ENCODE results near the gene SBDS. TPM values are rescaled to one million over a fixed set of nuclear protein-coding genes. Genes with fewer than 3 reads are reported as not detected.
A peak's percentile ranks its signal among the peaks of the same experiment; 100 is the strongest.
"Not testable (repeated sequence)": the region's sequence is repeated elsewhere in the genome, so short reads cannot be mapped to it uniquely, and the experiment has no call there.

Gene SBDS
- polyA plus RNA-seq (ENCODE audit: insufficient read length in 4 of 4): 100 to 1,000 TPM in 2 of 4 donors, 10 to 100 TPM in 2; 73.8 to 132 (median 106) TPM

DNA sequence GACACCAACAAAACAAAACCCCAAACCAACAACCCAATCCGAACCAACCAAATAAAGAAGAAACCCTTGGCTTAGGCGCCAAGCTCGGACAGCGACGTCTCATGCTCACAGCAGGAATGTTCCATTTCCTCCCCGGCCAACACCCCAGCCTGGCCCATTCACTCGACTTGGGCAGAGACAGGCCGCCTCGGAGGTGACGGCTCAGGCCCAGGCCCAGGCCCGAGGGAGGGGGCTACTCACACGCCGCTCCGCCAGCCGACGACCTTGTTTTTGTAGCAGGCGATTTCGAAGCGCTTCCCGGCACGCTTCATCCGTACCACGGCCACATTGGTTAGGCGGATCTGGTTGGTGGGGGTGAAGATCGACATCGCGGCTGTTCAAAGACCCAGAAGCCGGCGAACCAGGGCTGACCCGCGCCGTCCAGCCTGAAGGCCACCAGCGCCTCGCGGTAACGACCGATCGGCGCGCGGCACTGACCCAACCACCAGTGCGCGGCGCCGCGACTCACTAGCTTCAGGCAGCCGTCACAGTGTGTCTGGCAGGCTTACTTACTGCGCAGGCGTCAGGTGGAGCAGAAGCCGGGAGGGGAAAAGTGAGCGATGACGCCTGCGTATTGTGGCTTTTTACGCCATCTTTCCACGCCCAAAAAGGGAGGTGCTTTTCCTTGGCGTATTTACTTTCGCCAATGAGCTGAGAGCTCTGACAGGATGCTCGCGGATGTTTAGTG lies at the start of gene SBDS:
Gene SBDS (minus strand): TSS at position 537 of the 727 bp plus-strand sequence. CDS start 169 bp downstream, at position 368.
- DNase-seq (ENCODE audit: low read depth in 4 of 4, low spot score in 3 of 4): peak; percentile 95 to 96 (median 96)

DNA sequence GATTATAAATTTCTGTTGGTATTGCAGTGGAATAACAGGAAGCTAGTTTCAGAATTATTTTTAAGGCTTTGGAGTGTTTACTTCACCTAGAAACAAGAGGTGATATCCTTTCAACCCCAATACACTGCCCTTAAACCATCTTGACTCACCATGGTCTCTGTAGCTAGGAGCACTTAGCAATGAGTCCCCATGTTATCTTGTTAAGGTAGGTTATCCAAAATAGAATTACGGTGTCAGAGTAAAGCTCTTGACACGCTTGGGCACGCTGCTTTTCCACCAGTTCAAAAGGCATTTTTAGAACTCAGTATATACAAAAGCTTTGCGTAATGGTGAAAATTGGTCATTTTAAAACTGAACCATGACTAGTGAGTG lies 48.2 kb upstream of the SBDS start:
- DNase-seq (ENCODE audit: low read depth in 4 of 4, low spot score in 3 of 4): not testable (repeated sequence)

DNA sequence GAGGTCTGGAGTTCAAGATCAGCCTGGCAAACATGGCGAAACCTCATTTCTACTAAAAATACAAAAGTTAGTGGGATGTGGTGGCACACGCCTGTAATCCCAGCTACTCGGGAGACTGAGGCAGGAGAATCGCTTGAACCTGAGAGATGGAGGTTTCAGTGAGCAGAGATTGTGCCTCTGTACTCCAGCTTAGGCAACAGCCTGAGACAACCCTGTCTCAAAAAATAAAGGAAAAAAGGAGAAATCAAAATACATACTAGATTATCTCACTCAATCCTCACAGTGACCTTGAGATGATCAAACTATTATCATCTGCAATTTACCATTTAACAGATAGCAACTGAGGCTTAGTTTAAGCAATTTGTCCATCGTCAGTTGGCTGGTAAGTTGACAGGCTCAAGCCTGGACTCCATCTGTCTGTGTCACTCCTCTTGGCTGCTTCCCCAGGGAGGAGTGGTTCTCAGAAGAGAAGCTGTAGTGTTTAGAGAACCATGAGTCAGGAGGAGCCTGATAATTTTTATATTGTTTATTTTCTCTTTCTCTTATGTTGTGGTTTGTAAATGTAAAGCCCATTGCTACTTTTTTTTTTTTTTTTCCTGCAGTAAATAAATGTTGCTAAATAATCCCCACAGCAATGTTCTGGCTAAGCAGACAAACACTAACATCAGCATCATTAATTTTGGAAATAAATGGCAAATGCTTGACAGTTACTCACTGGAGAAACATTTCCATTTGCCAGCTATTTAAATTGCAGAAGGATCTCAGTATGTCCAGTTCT lies 47.6 kb upstream of the SBDS start:
- DNase-seq (ENCODE audit: low read depth in 4 of 4, low spot score in 3 of 4): not testable (repeated sequence)

DNA sequence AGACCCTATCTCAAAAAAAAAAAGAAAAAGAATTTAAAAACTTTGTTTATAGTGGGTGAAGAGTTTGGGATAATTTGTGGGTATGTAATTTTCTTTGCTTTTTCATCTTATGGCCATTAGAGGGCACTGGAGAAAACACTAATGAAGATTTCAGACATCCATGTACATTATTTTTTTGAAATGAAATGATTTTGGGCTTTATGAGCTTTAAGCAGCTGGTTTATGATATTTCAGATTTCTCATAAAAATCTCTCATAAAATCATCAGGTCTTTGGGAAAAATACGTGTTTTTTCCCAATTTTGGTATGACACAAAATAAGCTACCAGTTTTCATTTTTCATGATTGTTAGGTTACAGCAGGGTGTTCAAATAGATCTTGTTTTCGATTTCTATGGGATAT lies 45.4 kb upstream of the SBDS start:
- DNase-seq (ENCODE audit: low read depth in 4 of 4, low spot score in 3 of 4): not testable (repeated sequence)

DNA sequence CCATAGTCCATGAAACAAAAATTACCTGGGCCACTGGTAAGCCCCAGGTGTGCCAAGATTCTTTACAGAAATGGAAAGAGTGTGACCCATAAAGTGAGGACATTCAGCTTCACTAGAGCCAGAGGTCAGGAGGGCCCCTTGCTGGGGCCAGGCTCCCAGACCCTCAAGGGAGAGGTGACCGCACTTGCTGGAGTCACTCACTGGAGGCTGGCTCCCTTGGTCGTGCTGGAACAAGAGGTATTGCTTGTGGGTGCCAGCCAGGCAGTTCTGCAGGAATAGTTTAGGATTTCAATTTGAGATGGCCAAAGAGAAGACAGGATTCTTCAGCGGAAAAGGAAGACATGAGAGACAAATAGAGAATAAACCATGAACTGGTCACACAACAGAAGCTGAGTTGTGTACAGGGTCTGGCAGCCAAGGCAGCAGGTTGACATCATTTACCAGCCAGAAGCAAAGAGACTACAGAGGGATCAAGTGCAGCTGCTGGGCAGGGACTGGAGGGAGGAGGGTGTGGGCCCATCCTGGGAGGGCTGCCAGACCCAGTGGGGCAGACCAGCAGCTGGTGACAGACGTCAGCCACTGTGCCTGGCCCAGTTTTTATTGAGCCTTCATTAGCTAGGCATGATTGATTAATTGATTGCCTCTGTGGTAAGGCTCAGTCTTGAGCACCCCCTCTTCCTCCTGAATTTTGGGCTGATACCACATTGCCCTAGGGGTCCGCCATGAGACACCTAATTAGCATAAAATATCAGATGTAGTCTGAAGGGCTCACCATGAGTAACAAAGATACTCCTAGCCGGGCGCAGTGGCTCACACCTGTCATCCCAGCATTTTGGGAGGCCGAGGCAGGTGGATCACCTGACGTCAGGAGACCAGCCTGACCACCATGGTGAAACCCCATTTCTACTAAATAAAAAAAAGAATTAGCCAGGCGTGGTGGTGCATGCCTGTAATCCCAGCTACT lies 41.3 kb upstream of the SBDS start:
- DNase-seq (ENCODE audit: low read depth in 4 of 4, low spot score in 3 of 4): not testable (repeated sequence)

DNA sequence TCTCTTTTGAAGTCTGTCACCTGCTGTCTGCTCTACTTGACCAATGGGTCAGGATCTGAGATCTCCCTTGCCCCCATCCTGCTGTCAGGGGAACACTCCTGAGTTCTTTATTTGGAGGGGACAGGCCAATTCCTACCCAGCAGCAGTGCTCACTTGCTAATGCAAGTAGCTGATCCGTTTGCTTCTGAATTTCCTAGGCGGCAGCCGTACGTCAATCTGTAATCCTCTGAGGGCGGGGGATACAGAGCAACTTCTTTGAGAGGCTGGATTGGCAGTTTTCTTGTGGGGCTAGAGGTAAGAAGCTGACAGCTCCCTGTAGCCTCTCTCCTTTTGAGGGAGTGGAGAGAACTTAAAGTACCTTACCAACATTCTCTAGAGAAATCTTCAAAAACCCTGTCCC lies 37.9 kb upstream of the SBDS start:
- DNase-seq (ENCODE audit: low read depth in 4 of 4, low spot score in 3 of 4): no peak

DNA sequence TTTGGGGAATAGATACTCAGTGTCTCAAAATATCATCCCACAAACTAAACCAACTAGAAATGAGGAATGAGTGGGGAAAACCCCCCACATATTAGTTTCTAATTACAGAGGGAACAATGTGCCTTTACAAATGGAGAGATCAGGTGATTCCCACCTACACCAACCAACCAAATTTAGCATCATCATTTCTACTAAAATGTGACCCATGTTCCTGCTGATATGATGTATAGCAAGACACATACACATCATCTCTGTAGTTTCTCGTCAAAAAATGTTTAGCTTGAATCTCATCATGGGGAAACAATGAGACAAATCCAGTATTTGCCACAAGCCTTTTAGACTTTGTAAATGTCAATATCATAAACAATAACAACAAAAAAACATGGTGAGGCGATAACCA lies 36.3 kb upstream of the SBDS start:
- not testable (repeated sequence) for DNase-seq (ENCODE audit: low read depth in 4 of 4, low spot score in 3 of 4)

DNA sequence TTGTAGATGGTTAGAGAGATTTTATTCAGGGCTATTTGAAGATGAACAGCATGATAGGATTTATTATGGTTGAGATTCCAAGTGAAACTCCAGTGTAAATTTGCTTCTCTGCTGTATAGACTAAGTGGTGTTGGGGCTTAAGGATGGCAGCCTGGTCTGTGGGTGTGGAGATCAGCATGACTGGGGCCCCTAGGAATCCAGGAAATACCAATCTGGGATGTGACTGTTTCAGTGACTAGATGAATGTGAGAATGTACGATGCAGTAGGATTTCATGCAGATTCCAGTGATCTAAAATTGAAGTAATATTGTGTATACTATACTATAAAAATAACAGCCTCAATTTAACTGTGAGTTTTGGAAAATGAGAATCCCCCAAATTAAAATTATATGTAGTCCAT lies 30.1 kb upstream of the SBDS start:
- not testable (repeated sequence) for DNase-seq (ENCODE audit: low read depth in 4 of 4, low spot score in 3 of 4)

DNA sequence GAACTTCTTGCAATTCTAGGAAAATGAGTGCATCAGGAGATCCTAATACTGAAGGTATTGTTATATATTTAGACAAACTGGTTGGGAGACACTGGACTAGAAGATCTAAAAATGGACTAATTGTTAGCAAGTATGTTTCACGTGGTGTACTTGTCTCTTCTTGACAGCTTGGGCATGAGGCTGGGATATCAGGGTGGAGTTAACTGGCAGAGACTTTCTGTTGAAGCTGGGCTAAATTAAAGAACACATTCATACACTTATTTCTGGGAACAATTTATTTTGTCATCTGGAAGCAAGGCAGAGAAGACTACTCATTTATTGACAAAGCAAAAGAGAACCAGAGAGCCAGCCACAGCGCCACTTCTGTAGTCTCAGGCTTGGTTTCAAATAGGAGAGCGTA lies 27.1 kb upstream of the SBDS start:
- DNase-seq (ENCODE audit: low read depth in 4 of 4, low spot score in 3 of 4): no peak

DNA sequence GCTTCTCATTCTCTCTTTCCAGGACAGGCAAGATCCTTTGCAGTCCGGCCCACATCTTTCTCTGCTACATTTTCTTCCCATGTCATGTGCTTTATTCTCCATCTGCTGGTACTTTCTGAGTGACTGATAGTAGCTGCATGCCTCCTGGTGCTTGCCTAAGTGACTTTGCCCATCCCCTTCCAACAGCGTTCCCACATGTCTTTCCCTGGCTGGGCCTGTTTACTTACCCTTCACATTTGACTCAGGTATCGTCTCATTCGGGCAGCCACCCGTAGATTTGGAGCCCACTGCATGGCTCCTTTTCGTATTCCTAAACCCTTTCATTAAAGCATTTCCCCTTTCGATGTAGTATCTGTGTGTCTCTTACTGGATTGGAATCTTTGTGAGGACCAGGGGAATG lies 25.9 kb upstream of the SBDS start:
- no peak for DNase-seq (ENCODE audit: low read depth in 4 of 4, low spot score in 3 of 4)

DNA sequence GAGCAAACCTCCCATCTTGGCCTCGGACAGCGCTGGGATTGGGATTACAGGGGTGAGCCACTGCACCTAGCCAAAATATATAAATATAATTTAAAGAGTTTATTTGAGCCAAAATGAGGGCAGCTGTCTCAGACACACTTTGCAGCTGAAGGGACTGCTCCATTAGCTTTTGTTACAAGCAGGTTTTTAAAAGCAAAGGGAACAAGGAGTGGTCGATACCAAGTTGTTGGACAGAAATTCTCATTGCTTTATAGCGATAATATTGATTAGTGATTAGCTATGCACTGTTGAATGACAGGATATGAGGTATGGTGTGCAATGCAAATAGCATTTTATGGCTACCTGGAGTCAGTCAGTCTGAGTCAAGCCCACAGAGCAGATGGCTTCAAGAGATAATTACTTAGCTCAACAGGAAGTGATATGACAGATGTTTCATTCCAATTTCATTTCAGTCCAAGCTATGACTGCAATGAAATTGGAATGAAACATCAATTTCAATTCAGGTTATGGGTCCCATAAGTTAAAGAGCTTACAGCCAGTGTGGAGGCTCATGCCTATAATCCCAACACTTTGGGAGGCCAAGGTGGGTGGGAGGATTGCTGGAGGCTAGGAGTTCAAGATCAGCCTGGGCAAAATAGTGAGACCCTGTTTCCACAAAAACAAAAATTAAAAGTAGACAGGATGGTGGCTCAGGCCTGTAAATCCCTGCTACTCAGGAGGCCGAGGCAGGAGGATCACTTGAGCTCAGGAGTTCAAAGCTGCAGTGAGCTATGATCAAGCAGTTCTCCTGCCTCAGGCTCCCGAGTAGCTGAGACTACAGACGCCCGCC lies 24.4 kb upstream of the SBDS start:
- no peak for DNase-seq (ENCODE audit: low read depth in 4 of 4, low spot score in 3 of 4)

DNA sequence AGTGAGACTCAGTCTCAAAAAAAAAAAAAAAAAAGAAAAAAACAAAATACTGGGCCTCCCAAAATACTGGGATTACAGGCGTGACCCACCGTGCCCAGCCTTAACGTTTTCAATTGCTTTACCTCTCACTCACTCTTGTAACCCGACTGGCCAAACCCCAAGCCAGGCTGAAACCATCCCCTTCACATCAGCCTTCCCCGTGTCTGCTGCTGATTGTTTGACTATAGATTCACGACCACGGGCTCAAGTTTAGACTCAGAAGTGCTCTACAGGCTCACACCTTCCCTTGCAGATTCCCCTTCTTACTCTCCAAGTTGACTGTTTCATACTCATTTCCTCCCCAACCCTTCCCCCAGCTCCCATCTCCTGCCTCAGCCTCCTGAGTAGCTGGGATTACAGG lies 23.6 kb upstream of the SBDS start:
- no peak for DNase-seq (ENCODE audit: low read depth in 4 of 4, low spot score in 3 of 4)

DNA sequence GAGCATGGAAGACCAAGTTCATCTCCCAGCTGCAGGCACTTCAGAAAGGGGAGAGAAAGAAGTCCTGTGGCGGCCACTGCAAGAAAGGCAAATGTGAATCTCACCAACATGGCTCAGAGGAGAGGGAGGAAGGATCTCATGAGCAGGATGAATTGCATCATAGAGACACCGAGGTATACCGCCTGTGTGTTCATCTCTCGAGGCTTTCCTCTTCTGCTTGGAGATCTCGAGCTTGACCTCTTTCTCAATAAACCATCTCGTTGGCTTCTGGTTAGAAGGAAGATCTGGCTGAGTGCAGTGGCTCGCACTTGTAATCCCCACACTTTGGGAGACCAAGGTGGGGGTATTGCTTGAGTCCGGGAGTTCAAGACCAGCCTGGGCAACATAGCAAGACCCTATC lies 22.6 kb upstream of the SBDS start:
- DNase-seq (ENCODE audit: low read depth in 4 of 4, low spot score in 3 of 4): not testable (repeated sequence)

DNA sequence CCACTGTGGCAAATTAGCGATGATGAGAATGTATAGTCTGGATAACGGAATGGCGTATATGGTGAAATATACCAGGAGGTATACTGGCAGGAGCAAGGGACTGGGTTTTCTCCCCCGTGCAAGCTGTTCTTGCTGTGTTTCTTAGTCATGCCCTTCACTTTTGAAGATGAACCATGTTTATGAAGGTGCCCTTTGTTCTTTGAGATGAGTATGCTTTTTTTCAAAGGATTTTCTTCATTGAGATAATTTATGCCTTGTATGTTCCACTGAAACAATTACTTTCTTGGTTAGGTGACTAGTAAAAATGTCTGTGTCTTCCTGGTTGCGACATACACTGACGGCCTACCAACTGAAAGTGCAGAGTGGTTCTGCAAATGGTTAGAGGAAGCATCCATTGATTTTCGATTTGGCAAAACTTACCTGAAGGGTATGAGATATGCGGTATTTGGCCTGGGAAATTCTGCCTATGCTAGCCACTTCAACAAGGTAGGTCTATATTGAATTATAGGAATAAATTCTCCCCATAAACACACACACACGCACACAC lies 18.8 kb upstream of the SBDS start:
- not testable (repeated sequence) for DNase-seq (ENCODE audit: low read depth in 4 of 4, low spot score in 3 of 4)

DNA sequence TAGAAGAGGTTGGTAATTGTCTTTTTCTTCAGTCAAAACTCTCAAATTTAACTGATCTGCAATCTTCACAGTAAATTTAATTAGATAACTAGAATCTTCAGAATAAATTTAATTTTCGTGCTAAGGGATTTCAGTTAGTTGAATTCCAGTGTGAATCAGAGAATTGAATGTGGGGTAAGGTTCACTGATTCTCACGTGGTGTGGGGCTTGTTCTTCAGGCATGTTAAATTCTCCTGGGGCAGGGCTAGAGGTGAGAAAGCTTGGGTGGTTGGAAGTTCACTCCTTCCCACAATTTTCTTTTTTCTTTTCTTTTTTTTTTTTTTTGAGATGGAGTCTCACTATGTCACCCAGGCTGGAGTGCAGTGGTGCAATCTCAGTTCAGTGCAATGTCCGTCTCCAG lies 14.3 kb upstream of the SBDS start:
- not testable (repeated sequence) for DNase-seq (ENCODE audit: low read depth in 4 of 4, low spot score in 3 of 4)

DNA sequence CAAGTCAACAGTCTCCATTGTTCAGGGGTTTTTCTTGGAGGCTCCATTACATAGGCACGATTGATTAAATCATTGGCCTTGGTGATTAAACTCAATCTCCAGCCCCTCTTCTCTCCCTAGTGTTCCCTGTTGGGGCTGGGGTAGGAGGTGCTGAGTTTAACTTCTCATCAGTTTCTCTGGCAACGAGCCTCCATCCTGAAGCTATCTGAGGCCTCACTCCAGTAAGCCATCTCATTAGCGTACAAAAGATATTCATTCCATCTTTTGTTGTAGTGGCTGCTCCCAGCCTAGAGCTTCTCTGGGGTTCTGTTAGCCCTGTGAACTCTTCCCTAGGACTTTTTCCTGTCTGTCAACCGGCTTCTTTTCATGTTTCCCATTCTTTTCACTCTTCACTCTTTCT lies 12.9 kb upstream of the SBDS start:
- no peak for DNase-seq (ENCODE audit: low read depth in 4 of 4, low spot score in 3 of 4)

DNA sequence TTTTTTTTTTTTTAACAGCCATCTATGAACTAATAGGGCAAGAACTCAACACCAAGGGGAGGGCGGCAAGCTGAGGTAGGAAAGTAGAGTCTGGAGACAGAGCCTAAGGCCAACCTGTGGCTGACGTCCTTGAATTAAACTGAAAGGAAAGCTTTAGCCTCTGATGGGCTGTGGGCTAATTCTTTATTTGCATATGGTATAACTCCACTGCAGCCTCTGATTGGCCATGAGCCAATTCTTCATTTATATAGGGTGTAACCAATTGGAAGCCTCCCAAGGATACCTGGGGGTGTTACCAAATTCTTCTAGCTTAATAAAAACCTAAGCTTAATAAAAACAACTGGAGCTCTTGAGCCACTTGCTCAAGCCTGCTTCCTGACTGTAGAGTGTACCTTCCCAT lies 11.6 kb upstream of the SBDS start:
- no peak for DNase-seq (ENCODE audit: low read depth in 4 of 4, low spot score in 3 of 4)

DNA sequence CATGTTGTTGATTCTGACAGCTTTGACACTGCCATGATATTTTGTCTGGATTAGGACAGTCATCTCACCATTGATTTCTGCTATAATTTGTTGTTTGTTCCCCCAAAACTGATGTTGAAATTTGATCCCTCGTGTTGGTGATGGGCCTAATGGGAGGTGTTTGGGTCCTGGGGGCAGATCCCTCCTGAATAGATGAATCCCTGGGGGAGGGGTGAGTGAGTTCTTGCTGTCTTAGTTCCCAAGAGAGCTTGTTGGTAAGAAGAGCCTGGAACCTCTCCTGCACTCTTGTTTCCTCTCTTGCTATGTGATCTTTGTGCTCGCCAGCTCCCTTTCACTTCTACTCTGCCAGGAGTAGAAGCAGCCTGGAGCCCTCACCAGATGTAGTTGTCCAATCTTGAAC lies 8.8 kb upstream of the SBDS start:
- not testable (repeated sequence) for DNase-seq (ENCODE audit: low read depth in 4 of 4, low spot score in 3 of 4)

DNA sequence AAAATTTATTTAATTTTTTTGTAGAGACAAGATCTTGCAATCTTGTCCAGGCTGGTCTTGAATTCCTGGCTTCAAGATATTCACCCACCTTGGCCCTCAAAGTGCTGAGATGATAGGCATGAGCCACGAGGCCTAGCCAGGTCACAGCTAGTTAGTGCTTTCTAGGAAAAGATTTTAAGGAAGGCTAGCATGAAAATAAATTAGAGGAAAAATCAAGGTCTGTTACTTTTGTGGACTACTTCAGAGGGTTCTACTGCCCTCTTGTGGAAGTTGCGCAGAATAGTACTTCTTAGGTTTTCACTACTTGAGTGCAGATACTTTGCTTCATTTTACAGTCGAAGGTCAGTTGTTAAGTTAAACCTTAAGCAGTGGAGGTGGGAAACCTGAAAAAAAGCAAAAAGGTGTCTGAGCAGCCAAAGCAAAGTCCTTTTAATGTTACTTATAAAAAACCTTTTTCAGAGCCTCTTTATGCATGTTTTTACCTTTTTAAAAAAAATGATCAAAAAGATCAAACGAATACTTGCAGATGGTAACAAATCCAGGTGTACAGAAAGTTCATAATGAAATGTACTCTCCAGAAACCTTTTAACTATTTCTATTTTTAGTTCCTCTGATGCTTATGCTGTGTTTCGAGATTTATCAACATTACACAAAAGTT lies 5.3 kb upstream of the SBDS start:
- not testable (repeated sequence) for DNase-seq (ENCODE audit: low read depth in 4 of 4, low spot score in 3 of 4)
